Keratinocyte (primary cell): ENCODE measurements around the gene CFAP58. TPM values are rescaled to one million over a fixed set of nuclear protein-coding genes. Genes with fewer than 3 reads are reported as not detected.

Source experiments
- DNase-seq: peaks from one replicate; pipeline ENCODE4 v3.0.0-alpha.2; 2011; ENCODE audit warnings: low read depth, missing footprints, low spot score
- FAIRE-seq: peaks from 2 replicates; lab custom pipeline; 2011; peaks lifted over from hg19 to GRCh38; lab: Jason Lieb, UNC
- H2AFZ ChIP-seq: 2 replicates; pipeline ENCODE4 v1.6.0; 2012; ENCODE audit warnings: low read length, control low read depth, inconsistent platforms; ENCODE audit not compliant: control insufficient read depth
- H3K27ac ChIP-seq: 2 replicates; pipeline ENCODE4 v1.5.1; 2011; ENCODE audit warnings: low read length; ENCODE audit not compliant: control insufficient read depth, insufficient read depth
- H3K27me3 ChIP-seq: 3 replicates; pipeline ENCODE4 v1.6.0; 2011; ENCODE audit warnings: low read length; ENCODE audit not compliant: control insufficient read depth, insufficient read depth; ENCODE audit errors: extremely low read depth
- H3K36me3 ChIP-seq, 2 experiments: 2 replicates in 1 of 2; 3 replicates in 1 of 2; pipeline ENCODE4 v1.5.1; 2011; ENCODE audit warnings: low read length in 2 of 2, mild to moderate bottlenecking in 1 of 2; ENCODE audit not compliant: control insufficient read depth in 2 of 2, insufficient read depth in 2 of 2; ENCODE audit errors: extremely low read depth in 1 of 2
- H3K4me1 ChIP-seq: 3 replicates; pipeline ENCODE4 v1.5.1; 2011; ENCODE audit warnings: low read length; ENCODE audit not compliant: control insufficient read depth, insufficient read depth; ENCODE audit errors: extremely low read depth
- H3K4me2 ChIP-seq: 3 replicates; pipeline ENCODE4 v1.6.0; 2011; ENCODE audit warnings: low read depth, low read length; ENCODE audit not compliant: control insufficient read depth, insufficient read depth; ENCODE audit errors: extremely low read depth
- H3K4me3 ChIP-seq, 3 experiments: fragments of 200-600 bp in 1 of 3; sonication (generic) in 1 of 3; 2 replicates in 2 of 3; 3 replicates in 1 of 3; pipeline ENCODE4 v1.5.1; 2011 to 2016; ENCODE audit warnings: low read length in 3 of 3, mild to moderate bottlenecking in 3 of 3, control low read depth in 2 of 3, inconsistent platforms in 1 of 3, low read depth in 1 of 3, mixed read lengths in 1 of 3, mixed run types in 1 of 3, moderate library complexity in 1 of 3; ENCODE audit not compliant: control insufficient read depth in 2 of 3, insufficient read depth in 2 of 3; ENCODE audit errors: extremely low read depth in 1 of 3
- H3K79me2 ChIP-seq: 2 replicates; pipeline ENCODE4 v1.6.0; 2012; ENCODE audit warnings: low read length; ENCODE audit not compliant: control insufficient read depth, insufficient read depth
- H3K9ac ChIP-seq: 3 replicates; pipeline ENCODE4 v1.6.0; 2011; ENCODE audit warnings: low read length; ENCODE audit not compliant: control insufficient read depth, insufficient read depth; ENCODE audit errors: extremely low read depth
- H3K9me1 ChIP-seq: 3 replicates; pipeline ENCODE4 v1.6.0; 2011; ENCODE audit warnings: low read length; ENCODE audit not compliant: control insufficient read depth, insufficient read depth; ENCODE audit errors: extremely low read depth
- H3K9me3 ChIP-seq: 2 replicates; pipeline ENCODE4 v1.5.1; 2012; ENCODE audit warnings: low read depth, low read length; ENCODE audit not compliant: control insufficient read depth
- H4K20me1 ChIP-seq: 3 replicates; pipeline ENCODE4 v1.6.0; 2011; ENCODE audit warnings: low read length; ENCODE audit not compliant: control insufficient read depth, insufficient read depth; ENCODE audit errors: extremely low read depth
- EZH2 ChIP-seq: IDR thresholded peaks from one replicate; pipeline ENCODE4 v1.6.1; 2012; ENCODE audit warnings: inconsistent platforms, mild to moderate bottlenecking, low read length, moderate library complexity
- dilution Hi-C: fragments of 300-500 bp; cut with MboI; formaldehyde crosslinking; loops from one replicate; pipeline ENCODE4 v1.7.0; 2020; ENCODE audit warnings: low sequenced_read_pairs; ENCODE audit not compliant: extremely low pct_ligation_motif_present
- polyA plus RNA-seq, 5 experiments: library from polyadenylated mRNA; depleted of rRNA in 3 of 5; stranded (reverse) in 3 of 5; stranded (forward) in 1 of 5; unstranded in 1 of 5; fragments of >200 nt; gene quantifications; 1 replicate in 1 of 5; 2 replicates in 3 of 5; 3 replicates in 1 of 5; pipeline versions ENCODE4 v1.2.1 to v1.2.3, GENCODE V29; 2011 to 2012; ENCODE audit warnings: missing spikeins in 2 of 5, low read depth in 1 of 5, low replicate concordance in 1 of 5
- TF ChIP-seq, protein P1 (sequence below), 3 experiments: IDR thresholded peaks in 1 of 3; conservative IDR thresholded peaks in 1 of 3; optimal IDR thresholded peaks in 1 of 3; 2 replicates in 2 of 3; 3 replicates in 1 of 3; pipeline versions ENCODE3 to v1.5.1; 2011; ENCODE audit warnings: low read length in 3 of 3, mild to moderate bottlenecking in 3 of 3, moderate library complexity in 2 of 3, control low read depth in 1 of 3, inconsistent platforms in 1 of 3; ENCODE audit not compliant: insufficient read depth in 2 of 3; ENCODE audit errors: extremely low read depth in 1 of 3

CFAP58 gene
- polyA plus RNA-seq, 1 donor (not counting 4 experiments of a cell fraction or from before 2014, with no cell fraction given), result 2.3 TPM

DNA sequence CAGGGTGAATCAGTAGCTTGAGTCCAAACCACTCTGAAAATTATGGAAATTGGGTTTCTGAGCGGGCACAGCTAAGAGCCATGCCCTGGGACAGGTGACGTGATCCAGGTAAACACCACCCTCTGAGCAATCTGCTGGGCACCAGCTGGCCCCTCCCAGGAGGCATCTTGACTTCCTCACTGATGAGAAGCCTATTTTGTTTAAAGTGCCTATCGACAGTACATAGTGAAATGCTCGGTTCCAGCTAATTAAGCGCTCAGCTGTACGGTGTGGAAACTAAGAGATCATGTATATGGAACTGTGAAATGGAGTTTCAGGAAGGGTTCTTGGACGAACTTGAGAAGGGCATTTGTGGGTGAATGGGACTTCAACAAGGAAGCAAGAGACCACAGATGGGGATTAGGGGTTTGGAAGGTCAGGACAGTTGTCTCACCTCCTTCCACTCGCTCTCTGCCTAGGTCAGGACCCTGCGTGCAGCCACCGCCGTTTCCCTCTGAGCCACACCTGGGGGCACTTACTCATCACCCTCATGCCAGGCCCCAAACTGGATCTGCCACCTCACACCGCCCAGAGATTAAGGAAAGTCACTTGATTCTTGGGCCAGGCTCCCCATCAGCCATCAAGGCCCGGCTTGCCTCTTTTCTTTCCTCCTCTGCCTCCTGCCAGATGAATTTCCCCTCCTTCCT, 18.5 kb upstream of the CFAP58 start:
- DNase-seq, result no peak

DNA sequence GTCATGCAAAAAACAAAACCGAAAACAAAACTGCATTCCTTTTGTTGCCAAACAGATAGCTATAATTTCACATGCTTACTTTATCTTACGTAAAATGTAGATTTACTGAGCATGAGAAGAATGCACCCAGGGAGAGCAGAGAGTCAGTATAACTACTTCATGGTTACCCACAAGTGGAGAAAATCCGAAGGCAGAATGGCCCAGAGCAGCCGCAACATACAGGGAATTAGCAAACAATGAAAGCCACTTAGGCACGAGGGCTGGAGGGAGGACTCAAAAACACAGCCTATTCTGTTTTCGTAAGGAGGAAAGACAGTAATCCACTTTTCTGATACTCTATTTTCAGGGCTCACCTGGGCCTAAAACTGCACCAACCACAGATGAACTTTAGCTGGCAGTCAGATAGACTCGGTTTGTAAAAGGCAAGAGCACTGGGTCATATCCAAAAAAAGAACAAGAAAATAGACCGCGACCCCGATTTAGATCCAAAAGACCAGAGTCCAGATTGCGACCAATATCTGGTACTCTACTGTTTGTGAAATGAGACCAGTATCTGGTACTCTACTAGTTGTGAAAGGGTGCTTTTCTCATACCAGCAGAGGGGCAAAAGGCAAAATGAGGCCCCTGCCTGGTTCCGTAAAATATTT, 16.7 kb upstream of the CFAP58 start:
- no peaks in the 10 kb centered on the region for H4K20me1 ChIP-seq
- H3K79me2 ChIP-seq, result peaks cover 61% of the 10 kb centered on the region
- H3K4me2 ChIP-seq, result peak overlapping the region; percentile 77
- peaks cover 3% of the 10 kb centered on the region for H3K9me1 ChIP-seq
- dilution Hi-C loops, result no loop called here
- peaks cover 0 to 12% of the 10 kb centered on the region in 2 experiments for H3K36me3 ChIP-seq
- H2AFZ ChIP-seq, result no peak overlapping the region
- TF ChIP-seq, protein P1, sequence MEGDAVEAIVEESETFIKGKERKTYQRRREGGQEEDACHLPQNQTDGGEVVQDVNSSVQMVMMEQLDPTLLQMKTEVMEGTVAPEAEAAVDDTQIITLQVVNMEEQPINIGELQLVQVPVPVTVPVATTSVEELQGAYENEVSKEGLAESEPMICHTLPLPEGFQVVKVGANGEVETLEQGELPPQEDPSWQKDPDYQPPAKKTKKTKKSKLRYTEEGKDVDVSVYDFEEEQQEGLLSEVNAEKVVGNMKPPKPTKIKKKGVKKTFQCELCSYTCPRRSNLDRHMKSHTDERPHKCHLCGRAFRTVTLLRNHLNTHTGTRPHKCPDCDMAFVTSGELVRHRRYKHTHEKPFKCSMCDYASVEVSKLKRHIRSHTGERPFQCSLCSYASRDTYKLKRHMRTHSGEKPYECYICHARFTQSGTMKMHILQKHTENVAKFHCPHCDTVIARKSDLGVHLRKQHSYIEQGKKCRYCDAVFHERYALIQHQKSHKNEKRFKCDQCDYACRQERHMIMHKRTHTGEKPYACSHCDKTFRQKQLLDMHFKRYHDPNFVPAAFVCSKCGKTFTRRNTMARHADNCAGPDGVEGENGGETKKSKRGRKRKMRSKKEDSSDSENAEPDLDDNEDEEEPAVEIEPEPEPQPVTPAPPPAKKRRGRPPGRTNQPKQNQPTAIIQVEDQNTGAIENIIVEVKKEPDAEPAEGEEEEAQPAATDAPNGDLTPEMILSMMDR (optimal IDR thresholded peaks at IDR 0.05 in 1 of 3, IDR thresholded peaks at IDR 0.05 in 1 of 3, conservative IDR thresholded peaks at IDR 0.05 in 1 of 3; ENCODE audit: extremely low read depth in 1 of 3, insufficient read depth in 2 of 3, low read length in 3 of 3), result no peak
- TF ChIP-seq EZH2, result no peak
- DNase-seq, result no peak
- peaks cover 44% of the 10 kb centered on the region for H3K4me1 ChIP-seq
- peak overlapping the region; percentile 95 for H3K9ac ChIP-seq
- H3K27me3 ChIP-seq, result no peaks in the 10 kb centered on the region
- H3K27ac ChIP-seq, result peak overlapping the region; percentile 96
- peak; percentile 5 for FAIRE-seq
- peak overlapping the region; percentile 85 to 98 (median 90) for H3K4me3 ChIP-seq
- no peaks in the 10 kb centered on the region for H3K9me3 ChIP-seq

More for the DNA sequence above, 18.5 kb upstream of the CFAP58 start:
- Histone ChIP-seq H3K36me3 (peaks cover 0 to 12% of the 10 kb centered on the region in 2 experiments), H3K4me2 (peak overlapping the region; percentile 77), H3K4me1 (peaks cover 59% of the 10 kb centered on the region), H4K20me1 (no peaks in the 10 kb centered on the region), H3K9ac (peak overlapping the region; percentile 95), H3K79me2 (peaks cover 71% of the 10 kb centered on the region), H3K9me1 (peaks cover 7% of the 10 kb centered on the region), H3K9me3 (no peaks in the 10 kb centered on the region), H3K27ac (peak overlapping the region; percentile 69), H3K27me3 (no peaks in the 10 kb centered on the region), H3K4me3 (peak overlapping the region in 2 of 3 experiments; percentile 23 to 90), H2AFZ (no peak overlapping the region)
- peak; percentile 72 for FAIRE-seq
- TF ChIP-seq EZH2, result no peak
- TF ChIP-seq, protein P1 (optimal IDR thresholded peaks at IDR 0.05 in 1 of 3, IDR thresholded peaks at IDR 0.05 in 1 of 3, conservative IDR thresholded peaks at IDR 0.05 in 1 of 3; ENCODE audit: extremely low read depth in 1 of 3, insufficient read depth in 2 of 3, low read length in 3 of 3), result no peak
- dilution Hi-C loops, result no loop called here
